ENCODE results near the gene MISP3. TPM values are rescaled to one million over a fixed set of nuclear protein-coding genes. Genes with fewer than 3 reads are reported as not detected.
A peak's percentile ranks its signal among the peaks of the same experiment; 100 is the strongest.
"Not testable (repeated sequence)": the region's sequence is repeated elsewhere in the genome, so short reads cannot be mapped to it uniquely, and the experiment has no call there.

MISP3 gene
- total and polyA plus RNA-seq, 9 of the 15 experiments (the other 6 are each of a cell fraction or from before 2014, with no cell fraction given), result 0.25 to 5.6 (median 1.6) TPM

- TF ChIP-seq MLLT1 (IDR thresholded peaks at IDR 0.05), result 0 out of 4 replicates have a peak, but pooled peaks of 1 of the 2 experiments have one; percentile 14
- peak; percentile 78 for TF ChIP-seq RFX1 (IDR thresholded peaks at IDR 0.05)
- TF ChIP-seq SOX6 (IDR thresholded peaks at IDR 0.05), result peak; percentile 37; the same call in 1 of the 2 replicates
- peak; percentile 60; the same call in 1 of the 2 replicates for TF ChIP-seq BCOR (IDR thresholded peaks at IDR 0.05)
- peak; percentile 52; the same call in 1 of the 2 replicates for TF ChIP-seq ETV1 (tag; conservative IDR thresholded peaks at IDR 0.05; ENCODE audit: low read depth)
- TF ChIP-seq, protein P1, sequence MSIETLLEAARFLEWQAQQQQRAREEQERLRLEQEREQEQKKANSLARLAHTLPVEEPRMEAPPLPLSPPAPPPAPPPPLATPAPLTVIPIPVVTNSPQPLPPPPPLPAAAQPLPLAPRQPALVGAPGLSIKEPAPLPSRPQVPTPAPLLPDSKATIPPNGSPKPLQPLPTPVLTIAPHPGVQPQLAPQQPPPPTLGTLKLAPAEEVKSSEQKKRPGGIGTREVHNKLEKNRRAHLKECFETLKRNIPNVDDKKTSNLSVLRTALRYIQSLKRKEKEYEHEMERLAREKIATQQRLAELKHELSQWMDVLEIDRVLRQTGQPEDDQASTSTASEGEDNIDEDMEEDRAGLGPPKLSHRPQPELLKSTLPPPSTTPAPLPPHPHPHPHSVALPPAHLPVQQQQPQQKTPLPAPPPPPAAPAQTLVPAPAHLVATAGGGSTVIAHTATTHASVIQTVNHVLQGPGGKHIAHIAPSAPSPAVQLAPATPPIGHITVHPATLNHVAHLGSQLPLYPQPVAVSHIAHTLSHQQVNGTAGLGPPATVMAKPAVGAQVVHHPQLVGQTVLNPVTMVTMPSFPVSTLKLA (conservative IDR thresholded peaks at IDR 0.05), result peak in 1 of 2 experiments; percentile 59; a peak in 2 of 4 replicates
- TF ChIP-seq TOE1 (IDR thresholded peaks at IDR 0.05; ENCODE audit: borderline replicate concordance), result peak; percentile 65; the same call in 1 of the 2 replicates
- TF ChIP-seq TOE1 (CRISPR knock-in tag; IDR thresholded peaks at IDR 0.05; ENCODE audit: borderline replicate concordance, low read depth), result not testable (repeated sequence)
- peak; percentile 97 to 98 for TF ChIP-seq FOXK2 (conservative IDR thresholded peaks at IDR 0.05 in 1 of 2, IDR thresholded peaks at IDR 0.05 in 1 of 2; ENCODE audit: low read depth in 2 of 2)
- TF ChIP-seq, protein P2, sequence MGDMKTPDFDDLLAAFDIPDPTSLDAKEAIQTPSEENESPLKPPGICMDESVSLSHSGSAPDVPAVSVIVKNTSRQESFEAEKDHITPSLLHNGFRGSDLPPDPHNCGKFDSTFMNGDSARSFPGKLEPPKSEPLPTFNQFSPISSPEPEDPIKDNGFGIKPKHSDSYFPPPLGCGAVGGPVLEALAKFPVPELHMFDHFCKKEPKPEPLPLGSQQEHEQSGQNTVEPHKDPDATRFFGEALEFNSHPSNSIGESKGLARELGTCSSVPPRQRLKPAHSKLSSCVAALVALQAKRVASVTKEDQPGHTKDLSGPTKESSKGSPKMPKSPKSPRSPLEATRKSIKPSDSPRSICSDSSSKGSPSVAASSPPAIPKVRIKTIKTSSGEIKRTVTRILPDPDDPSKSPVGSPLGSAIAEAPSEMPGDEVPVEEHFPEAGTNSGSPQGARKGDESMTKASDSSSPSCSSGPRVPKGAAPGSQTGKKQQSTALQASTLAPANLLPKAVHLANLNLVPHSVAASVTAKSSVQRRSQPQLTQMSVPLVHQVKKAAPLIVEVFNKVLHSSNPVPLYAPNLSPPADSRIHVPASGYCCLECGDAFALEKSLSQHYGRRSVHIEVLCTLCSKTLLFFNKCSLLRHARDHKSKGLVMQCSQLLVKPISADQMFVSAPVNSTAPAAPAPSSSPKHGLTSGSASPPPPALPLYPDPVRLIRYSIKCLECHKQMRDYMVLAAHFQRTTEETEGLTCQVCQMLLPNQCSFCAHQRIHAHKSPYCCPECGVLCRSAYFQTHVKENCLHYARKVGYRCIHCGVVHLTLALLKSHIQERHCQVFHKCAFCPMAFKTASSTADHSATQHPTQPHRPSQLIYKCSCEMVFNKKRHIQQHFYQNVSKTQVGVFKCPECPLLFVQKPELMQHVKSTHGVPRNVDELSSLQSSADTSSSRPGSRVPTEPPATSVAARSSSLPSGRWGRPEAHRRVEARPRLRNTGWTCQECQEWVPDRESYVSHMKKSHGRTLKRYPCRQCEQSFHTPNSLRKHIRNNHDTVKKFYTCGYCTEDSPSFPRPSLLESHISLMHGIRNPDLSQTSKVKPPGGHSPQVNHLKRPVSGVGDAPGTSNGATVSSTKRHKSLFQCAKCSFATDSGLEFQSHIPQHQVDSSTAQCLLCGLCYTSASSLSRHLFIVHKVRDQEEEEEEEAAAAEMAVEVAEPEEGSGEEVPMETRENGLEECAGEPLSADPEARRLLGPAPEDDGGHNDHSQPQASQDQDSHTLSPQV (IDR thresholded peaks at IDR 0.05), result peak; percentile 73
- peak; percentile 63 for TF ChIP-seq ARID1B (IDR thresholded peaks at IDR 0.05)
- peak; percentile 30; the same call in 1 of the 2 replicates for TF ChIP-seq CTBP1 (IDR thresholded peaks at IDR 0.05; ENCODE audit: borderline replicate concordance)
- TF ChIP-seq HDGF (IDR thresholded peaks at IDR 0.05), result peak; percentile 78
- peak in 1 of 2 experiments; percentile 19; a peak in 1 of 4 replicates for TF ChIP-seq KDM1A (IDR thresholded peaks at IDR 0.05)
- TF ChIP-seq, protein P3, sequence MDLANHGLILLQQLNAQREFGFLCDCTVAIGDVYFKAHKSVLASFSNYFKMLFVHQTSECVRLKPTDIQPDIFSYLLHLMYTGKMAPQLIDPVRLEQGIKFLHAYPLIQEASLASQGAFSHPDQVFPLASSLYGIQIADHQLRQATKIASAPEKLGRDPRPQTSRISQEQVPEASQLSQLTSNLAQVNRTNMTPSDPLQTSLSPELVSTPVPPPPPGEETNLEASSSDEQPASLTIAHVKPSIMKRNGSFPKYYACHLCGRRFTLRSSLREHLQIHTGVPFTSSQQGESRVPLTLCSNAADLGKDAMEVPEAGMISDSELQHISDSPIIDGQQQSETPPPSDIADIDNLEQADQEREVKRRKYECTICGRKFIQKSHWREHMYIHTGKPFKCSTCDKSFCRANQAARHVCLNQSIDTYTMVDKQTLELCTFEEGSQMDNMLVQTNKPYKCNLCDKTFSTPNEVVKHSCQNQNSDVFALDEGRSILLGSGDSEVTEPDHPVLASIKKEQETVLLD (IDR thresholded peaks at IDR 0.05), result peak; percentile 63; the same call in 1 of the 2 replicates
- TF ChIP-seq ARNT (IDR thresholded peaks at IDR 0.05), result peak in 1 of 2 experiments; percentile 66; a peak in 1 of 4 replicates
- peak in 1 of 2 experiments; percentile 49; a peak in 2 of 4 replicates for TF ChIP-seq MAZ (CRISPR knock-in tag; conservative IDR thresholded peaks at IDR 0.05 in 1 of 2, IDR thresholded peaks at IDR 0.05 in 1 of 2)
- TF ChIP-seq LARP7 (IDR thresholded peaks at IDR 0.05), result peak; percentile 34; the same call in 1 of the 2 replicates
- TF ChIP-seq EP400 (IDR thresholded peaks at IDR 0.05), result peak; percentile 50
Measured at GRCh38 chr19:14042659-14043608, 29.7 kb upstream of the MISP3 start (continued).
